Measurements from ENCODE around the gene TUSC2. TPM values are rescaled to one million over a fixed set of nuclear protein-coding genes. Genes with fewer than 3 reads are reported as not detected.

Gene TUSC2
- polyA plus RNA-seq, 4 donors, result 15.8 to 27.0 (median 24.3) TPM

DNA sequence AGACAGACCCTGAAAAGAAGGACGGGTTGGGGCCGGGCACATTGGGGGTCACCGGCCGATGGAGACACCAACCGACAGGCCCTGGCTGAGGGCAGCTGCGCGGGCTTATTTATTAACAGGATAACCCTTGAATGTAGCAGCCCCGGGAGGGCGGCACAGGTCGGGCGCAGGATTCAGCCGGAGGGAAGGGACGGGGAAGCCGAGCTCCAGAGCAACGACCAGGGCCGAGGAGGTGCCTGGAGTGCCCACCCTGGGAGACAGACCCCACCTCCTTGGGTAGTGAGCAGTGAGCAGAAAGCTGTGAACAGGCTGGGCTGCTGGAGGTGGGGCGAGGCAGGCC is 51.3 kb downstream of the TUSC2 start:
- no peak for DNase-seq (ENCODE audit: low read depth in 4 of 4, low spot score in 3 of 4)

DNA sequence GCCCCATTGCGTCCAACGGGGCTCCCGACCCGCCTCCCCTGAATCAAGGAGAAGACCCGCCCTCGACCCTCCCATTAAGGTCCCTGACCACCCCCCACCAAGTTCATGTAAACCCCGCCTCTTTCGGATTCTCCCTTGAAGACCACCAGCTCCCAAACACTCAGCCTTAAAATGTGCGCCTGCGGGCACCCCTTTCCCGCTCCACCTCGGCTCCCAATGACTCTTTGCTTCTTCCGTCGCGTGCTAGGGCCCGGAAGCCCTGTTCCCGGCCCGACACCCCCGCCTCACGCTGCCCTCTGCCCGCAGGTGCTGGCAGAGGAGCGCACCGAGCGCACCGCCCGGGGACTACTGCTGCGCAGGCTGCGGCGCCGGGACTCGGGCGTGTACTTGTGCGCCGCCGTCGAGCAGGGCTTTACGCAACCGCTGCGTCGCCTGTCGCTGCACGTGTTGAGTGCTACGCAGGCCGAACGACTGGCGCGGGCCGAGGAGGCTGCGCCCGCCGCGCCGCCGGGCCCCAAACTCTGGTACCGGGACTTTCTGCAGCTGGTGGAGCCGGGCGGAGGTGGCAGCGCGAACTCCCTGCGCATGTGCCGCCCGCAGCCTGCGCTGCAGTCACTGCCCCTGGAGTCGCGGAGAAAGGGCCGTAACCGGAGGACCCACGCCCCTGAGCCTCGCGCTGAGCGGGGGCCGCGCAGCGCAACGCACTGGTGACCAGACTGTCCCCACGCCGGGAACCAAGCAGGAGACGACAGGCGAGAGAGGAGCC is 51.8 kb downstream of the TUSC2 start:
- DNase-seq (ENCODE audit: low read depth in 4 of 4, low spot score in 3 of 4), result no peak

DNA sequence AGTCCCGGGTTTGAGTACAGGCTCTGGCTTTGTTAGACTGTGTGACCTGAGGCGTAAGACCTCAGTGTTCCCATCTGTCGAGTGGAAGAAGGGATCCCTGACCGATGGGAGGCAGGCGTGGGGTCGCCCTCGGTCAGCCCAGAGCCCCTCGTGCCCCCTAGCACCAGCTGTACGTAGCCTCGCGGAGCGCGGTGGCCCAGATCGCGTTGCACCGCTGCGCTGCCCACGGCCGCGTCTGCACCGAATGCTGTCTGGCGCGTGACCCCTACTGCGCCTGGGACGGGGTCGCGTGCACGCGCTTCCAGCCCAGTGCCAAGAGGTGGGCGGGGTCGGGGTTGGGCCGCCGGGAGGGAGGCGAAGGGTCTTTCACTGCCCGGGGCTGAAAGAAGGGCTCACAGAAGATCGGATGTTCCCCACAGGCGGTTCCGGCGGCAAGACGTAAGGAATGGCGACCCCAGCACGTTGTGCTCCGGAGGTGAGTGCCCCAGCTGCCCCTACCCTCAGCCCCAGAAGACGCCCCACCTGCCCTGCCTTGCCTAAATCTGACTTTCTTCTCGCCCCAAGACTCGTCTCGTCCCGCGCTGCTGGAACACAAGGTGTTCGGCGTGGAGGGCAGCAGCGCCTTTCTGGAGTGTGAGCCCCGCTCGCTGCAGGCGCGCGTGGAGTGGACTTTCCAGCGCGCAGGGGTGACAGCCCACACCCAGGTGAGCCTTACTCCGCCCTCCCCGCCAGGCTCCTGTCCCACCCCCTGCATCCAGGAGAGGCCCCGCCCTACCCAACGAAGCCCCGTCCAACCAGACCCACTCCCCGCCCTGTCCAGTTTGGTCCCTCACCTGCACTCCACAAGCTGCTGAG is 52.7 kb downstream of the TUSC2 start:
- no peak for DNase-seq (ENCODE audit: low read depth in 4 of 4, low spot score in 3 of 4)

Other genes starting within 250 kb of the TUSC2 start
- 100 to 1,000 TPM; 225 to 397 (median 268) TPM for gene RBM5, start 239.3 kb downstream of the TUSC2 start, polyA plus RNA-seq (ENCODE audit: insufficient read length in 4 of 4)
- 10 to 100 TPM; 67.3 to 91.6 (median 71.1) TPM for gene SEMA3F, start 172.9 kb downstream of the TUSC2 start, polyA plus RNA-seq (ENCODE audit: insufficient read length in 4 of 4)
- gene GNAT1, start 136.6 kb downstream of the TUSC2 start, polyA plus RNA-seq (ENCODE audit: insufficient read length in 4 of 4), result not detected
- gene SLC38A3, start 123.0 kb downstream of the TUSC2 start, polyA plus RNA-seq (ENCODE audit: insufficient read length in 4 of 4), result 1 to 10 TPM; 3.2 to 7.1 (median 6.1) TPM
- gene GNAI2, start 92.0 kb downstream of the TUSC2 start, polyA plus RNA-seq (ENCODE audit: insufficient read length in 4 of 4), result 100 to 1,000 TPM; 190 to 248 (median 214) TPM
- gene SEMA3B, start 59.1 kb downstream of the TUSC2 start, polyA plus RNA-seq (ENCODE audit: insufficient read length in 4 of 4), result 100 to 1,000 TPM in 1 of 4 donors, 10 to 100 TPM in 3; 76.6 to 119 (median 92.0) TPM
- under 1 TPM; 0.27 to 0.72 (median 0.49) TPM for gene LSMEM2, start 49.1 kb downstream of the TUSC2 start, polyA plus RNA-seq (ENCODE audit: insufficient read length in 4 of 4)
- gene IFRD2, start 35.8 kb downstream of the TUSC2 start, polyA plus RNA-seq (ENCODE audit: insufficient read length in 4 of 4), result 10 to 100 TPM; 33.8 to 53.5 (median 37.8) TPM
- 1 to 10 TPM; 2.8 to 3.7 (median 2.9) TPM for gene HYAL3, start 28.8 kb downstream of the TUSC2 start, polyA plus RNA-seq (ENCODE audit: insufficient read length in 4 of 4)
- 10 to 100 TPM in 1 of 4 donors, 1 to 10 TPM in 3; 6.9 to 12.2 (median 9.2) TPM for gene NAA80, start 28.8 kb downstream of the TUSC2 start, polyA plus RNA-seq (ENCODE audit: insufficient read length in 4 of 4)
- gene HYAL1, start 24.6 kb downstream of the TUSC2 start, polyA plus RNA-seq (ENCODE audit: insufficient read length in 4 of 4), result 1 to 10 TPM; 1.8 to 6.7 (median 5.8) TPM
- gene HYAL2, start 5.5 kb downstream of the TUSC2 start, polyA plus RNA-seq (ENCODE audit: insufficient read length in 4 of 4), result 10 to 100 TPM; 58.0 to 72.5 (median 67.3) TPM
- gene RASSF1, start 12.6 kb upstream of the TUSC2 start, polyA plus RNA-seq (ENCODE audit: insufficient read length in 4 of 4), result 10 to 100 TPM; 15.7 to 36.9 (median 21.0) TPM
- gene ZMYND10, start 17.5 kb upstream of the TUSC2 start, polyA plus RNA-seq (ENCODE audit: insufficient read length in 4 of 4), result 1 to 10 TPM; 3.1 to 4.1 (median 3.3) TPM
- 10 to 100 TPM; 23.9 to 35.7 (median 30.5) TPM for gene NPRL2, start 22.6 kb upstream of the TUSC2 start, polyA plus RNA-seq (ENCODE audit: insufficient read length in 4 of 4)
- 10 to 100 TPM; 12.5 to 16.3 (median 13.5) TPM for gene CYB561D2, start 22.6 kb upstream of the TUSC2 start, polyA plus RNA-seq (ENCODE audit: insufficient read length in 4 of 4)
- 10 to 100 TPM; 32.4 to 44.0 (median 33.5) TPM for gene TMEM115, start 31.3 kb upstream of the TUSC2 start, polyA plus RNA-seq (ENCODE audit: insufficient read length in 4 of 4)
- 10 to 100 TPM in 3 of 4 donors, 1 to 10 TPM in 1; 7.2 to 17.1 (median 15.0) TPM for gene CACNA2D2, start 175.4 kb upstream of the TUSC2 start, polyA plus RNA-seq (ENCODE audit: insufficient read length in 4 of 4)
- gene C3orf18, start 239.5 kb upstream of the TUSC2 start, polyA plus RNA-seq (ENCODE audit: insufficient read length in 4 of 4), result 10 to 100 TPM; 15.4 to 21.3 (median 19.4) TPM
- gene HEMK1, start 241.3 kb upstream of the TUSC2 start, polyA plus RNA-seq (ENCODE audit: insufficient read length in 4 of 4), result 10 to 100 TPM; 18.8 to 28.2 (median 20.9) TPM

Measured in left renal pelvis (tissue), 4 donors.